ENCODE data around the gene UBXN11. TPM values are rescaled to one million over a fixed set of nuclear protein-coding genes. Genes with fewer than 3 reads are reported as not detected.
A peak's percentile ranks its signal among the peaks of the same experiment; 100 is the strongest.

UBXN11 gene
- total RNA-seq, 6 donors from 2014 or later, result 25.7 to 194 (median 62.5) TPM

- peak overlapping the region in 3 of 4 donors; percentile 80 to 97 (median 89) for H3K27ac ChIP-seq
- H3K27me3 ChIP-seq, result no peaks in the 10 kb centered on the region
- peaks cover 0 to 4% (median 1%) of the 10 kb centered on the region in 4 donors for H3K36me3 ChIP-seq
- 100% methylated on average over 2 to 3 of the region's 3 CpGs for WGBS, 2 donors
- DNase-seq (peak in 1 of 2 donors; percentile 57), ATAC-seq (ENCODE audit: low FRiP score in 2 of 2) (no peak)
- H3K9me3 ChIP-seq, result no peaks in the 10 kb centered on the region
- no peak for TF ChIP-seq POLR2AphosphoS5 (IDR thresholded peaks at IDR 0.05)
- TF ChIP-seq POLR2A (IDR thresholded peaks at IDR 0.05), result no peak
- TF ChIP-seq EP300 (IDR thresholded peaks at IDR 0.05), result no peak
- no peak for TF ChIP-seq CTCF (IDR thresholded peaks at IDR 0.05)
- peaks cover 3 to 50% (median 45%) of the 10 kb centered on the region in 4 donors for H3K4me1 ChIP-seq
- no peak overlapping the region for H3K4me3 ChIP-seq
Measured at GRCh38 chr1:26291433-26291832, 15.0 kb downstream of the UBXN11 start.

GRCh38 chr1:26290882-26291261, 15.6 kb downstream of the UBXN11 start:
- no peaks in the 10 kb centered on the region for H3K36me3 ChIP-seq
- DNase-seq, result peak in 1 of 2 donors; percentile 58
- H3K9me3 ChIP-seq, result no peaks in the 10 kb centered on the region
- WGBS, 2 donors, result 45 to 76% methylated on average over 2 to 11 of the region's 11 CpGs
- TF ChIP-seq CTCF (IDR thresholded peaks at IDR 0.05) (no peak), POLR2A (IDR thresholded peaks at IDR 0.05) (no peak), EP300 (IDR thresholded peaks at IDR 0.05) (no peak), POLR2AphosphoS5 (IDR thresholded peaks at IDR 0.05) (no peak)
- ATAC-seq (ENCODE audit: low FRiP score in 2 of 2), result peak in 1 of 2 donors; percentile 7
- H3K27me3 ChIP-seq, result no peaks in the 10 kb centered on the region
- H3K27ac ChIP-seq, result peak overlapping the region; percentile 78 to 97 (median 84)
- no peak overlapping the region for H3K4me3 ChIP-seq
- H3K4me1 ChIP-seq, result peaks cover 8 to 55% (median 47%) of the 10 kb centered on the region in 4 donors

- Histone ChIP-seq H3K4me3 (no peak overlapping the region), H3K27ac (peak overlapping the region; percentile 78 to 97 (median 84)), H3K36me3 (no peaks in the 10 kb centered on the region), H3K4me1 (peaks cover 8 to 61% (median 52%) of the 10 kb centered on the region in 4 donors), H3K27me3 (no peaks in the 10 kb centered on the region), H3K9me3 (no peaks in the 10 kb centered on the region)
- peak in 1 of 4 donors; percentile 18 for TF ChIP-seq POLR2A (IDR thresholded peaks at IDR 0.05)
- peak in 1 of 2 donors; percentile 5 for TF ChIP-seq POLR2AphosphoS5 (IDR thresholded peaks at IDR 0.05)
- no peak for TF ChIP-seq CTCF (IDR thresholded peaks at IDR 0.05)
- WGBS, 2 donors, result 56 to 70% methylated on average over 11 of the region's 11 CpGs
- peak; percentile 5 to 35 for ATAC-seq (ENCODE audit: low FRiP score in 2 of 2)
- DNase-seq, result peak in 1 of 2 donors; percentile 44
Measured at GRCh38 chr1:26290122-26290881, 16.1 kb downstream of the UBXN11 start.

DNA sequence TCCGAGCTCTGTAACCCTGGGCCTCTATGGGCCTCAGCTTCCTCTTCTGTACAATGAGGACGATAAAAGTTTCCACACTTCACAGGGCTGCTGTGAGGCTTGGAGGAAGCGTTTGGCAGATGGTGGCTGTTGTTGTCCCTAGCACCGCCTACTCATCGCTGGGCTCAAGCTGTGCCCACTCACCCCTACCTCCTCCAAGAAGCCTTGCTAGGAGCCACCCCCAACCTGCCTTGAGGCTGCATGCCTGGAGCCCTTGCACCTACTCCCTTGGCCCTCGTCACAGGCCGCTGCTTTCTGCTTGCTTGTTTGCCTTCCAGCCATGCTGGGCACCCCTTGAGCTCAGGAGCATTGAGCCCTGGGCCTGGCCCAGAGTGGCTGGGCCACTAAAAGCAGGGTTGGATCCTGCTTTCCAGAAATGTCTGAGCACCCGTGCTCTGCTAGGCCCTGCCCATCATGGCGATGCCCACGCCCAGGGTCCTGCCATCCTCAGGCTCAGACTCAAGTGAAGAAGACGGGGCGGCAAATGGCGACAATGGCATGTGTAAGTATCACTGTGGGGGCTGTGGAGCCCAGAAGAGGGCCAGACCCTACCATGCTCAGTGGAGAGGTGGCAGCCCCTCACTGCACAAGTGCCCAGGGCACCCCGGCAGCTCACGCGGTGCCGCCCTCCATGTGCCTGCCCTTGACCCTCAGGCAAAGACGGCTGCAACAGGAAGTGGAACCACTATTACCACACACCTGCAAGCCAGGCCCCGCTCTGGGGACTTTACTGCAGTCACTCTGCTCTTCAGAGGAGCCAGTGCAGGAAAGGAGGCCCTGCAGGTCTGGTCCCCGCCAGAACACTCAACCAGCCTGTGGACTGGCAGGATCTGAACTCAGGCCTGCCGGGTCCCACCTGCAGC, 17.0 kb downstream of the UBXN11 start:
- WGBS, 2 donors, result 73 to 79% methylated on average over 17 to 21 of the region's 21 CpGs
- peak; percentile 76 to 82 for DNase-seq
- ATAC-seq (ENCODE audit: low FRiP score in 2 of 2), result peak; percentile 57 to 66
- H3K36me3 ChIP-seq, result no peaks in the 10 kb centered on the region
- no peaks in the 10 kb centered on the region for H3K27me3 ChIP-seq
- H3K27ac ChIP-seq, result peak overlapping the region; percentile 78 to 97 (median 84)
- TF ChIP-seq CTCF (IDR thresholded peaks at IDR 0.05) (no peak), POLR2A (IDR thresholded peaks at IDR 0.05) (no peak)
- H3K9me3 ChIP-seq, result no peaks in the 10 kb centered on the region
- peaks cover 17 to 70% (median 61%) of the 10 kb centered on the region in 4 donors for H3K4me1 ChIP-seq
- no peak overlapping the region for H3K4me3 ChIP-seq
